Right atrium auricular region (tissue), 2 donors: ENCODE data around the gene NEU2. TPM values are rescaled to one million over a fixed set of nuclear protein-coding genes. Genes with fewer than 3 reads are reported as not detected.

Experiments
- DNase-seq: peaks from one replicate; pipeline ENCODE4 v3.0.0-alpha.2; 2019; ENCODE audit warnings: low spot score
- H3K27ac ChIP-seq, 2 donors: fragments of 200-600 bp; sonication (generic); 1 replicate in 1 of 2; 2 replicates in 1 of 2; pipeline ENCODE4 v1.5.1; 2016 to 2019
- H3K27me3 ChIP-seq, 2 donors: fragments of 200-600 bp; sonication (generic); one replicate each; pipeline versions ENCODE4 v1.5.1 to v1.6.0; 2017 to 2019
- H3K36me3 ChIP-seq: fragments of 200-600 bp; sonication (generic); one replicate; pipeline ENCODE4 v1.5.1; 2016
- H3K4me1 ChIP-seq, 2 donors: fragments of 200-600 bp; sonication (generic); one replicate each; pipeline versions ENCODE4 v1.5.1 to v1.6.0; 2017 to 2019
- H3K4me3 ChIP-seq, 2 donors: fragments of 200-600 bp; sonication (generic); 1 replicate in 1 of 2; 2 replicates in 1 of 2; pipeline ENCODE4 v1.5.1; 2017 to 2019; ENCODE audit warnings: mild to moderate bottlenecking in 1 of 2, moderate library complexity in 1 of 2
- H3K9me3 ChIP-seq, 2 donors: fragments of 200-600 bp; sonication (generic); one replicate each; pipeline ENCODE4 v1.5.1; 2019
- CTCF ChIP-seq, 2 donors: fragments of 200-600 bp; sonication (generic); IDR thresholded peaks; one replicate each; pipeline ENCODE4 v1.5.1; 2019; ENCODE audit warnings: antibody characterized with exemption in 2 of 2
- total RNA-seq, 2 donors: library from RNA; depleted of rRNA; stranded (reverse); fragments of >200 nt; gene quantifications; one replicate each; pipeline ENCODE4 v1.1.0, GENCODE V29; 2016

NEU2 gene
- total RNA-seq, 2 donors from 2014 or later = not detected

- Histone ChIP-seq H3K27ac (no peak overlapping the region), H3K27me3 (no peaks in the 10 kb centered on the region), H3K36me3 (no peaks in the 10 kb centered on the region), H3K4me1 (peaks cover 0 to 51% of the 10 kb centered on the region in 2 donors), H3K4me3 (no peak overlapping the region), H3K9me3 (no peaks in the 10 kb centered on the region)
- DNase-seq = no peak
- no peak for TF ChIP-seq CTCF (IDR thresholded peaks at IDR 0.05)
Measured at GRCh38 chr2:233081731-233082221, 49.3 kb downstream of the NEU2 start.

GRCh38 chr2:233082222-233082930 is 49.9 kb downstream of the NEU2 start:
- no peak for TF ChIP-seq CTCF (IDR thresholded peaks at IDR 0.05)
- Histone ChIP-seq H3K9me3 (no peaks in the 10 kb centered on the region), H3K27me3 (no peaks in the 10 kb centered on the region), H3K36me3 (no peaks in the 10 kb centered on the region), H3K4me3 (no peak overlapping the region), H3K4me1 (peaks cover 0 to 51% of the 10 kb centered on the region in 2 donors), H3K27ac (peak overlapping the region; percentile 68 to 78)
- no peak for DNase-seq

- peaks cover 0 to 51% of the 10 kb centered on the region in 2 donors for H3K4me1 ChIP-seq
- H3K27ac ChIP-seq = peak overlapping the region; percentile 68 to 78
- no peak overlapping the region for H3K4me3 ChIP-seq
- no peak for DNase-seq
- no peaks in the 10 kb centered on the region for H3K36me3 ChIP-seq
- H3K9me3 ChIP-seq = no peaks in the 10 kb centered on the region
- TF ChIP-seq CTCF (IDR thresholded peaks at IDR 0.05) = no peak
- no peaks in the 10 kb centered on the region for H3K27me3 ChIP-seq
Measured at GRCh38 chr2:233082931-233083755, 50.7 kb downstream of the NEU2 start.

GRCh38 chr2:233083782-233084181 is 51.3 kb downstream of the NEU2 start:
- Histone ChIP-seq H3K36me3 (no peaks in the 10 kb centered on the region), H3K9me3 (no peaks in the 10 kb centered on the region), H3K4me3 (no peak overlapping the region), H3K4me1 (peaks cover 0 to 51% of the 10 kb centered on the region in 2 donors), H3K27ac (peak overlapping the region; percentile 68 to 78), H3K27me3 (no peaks in the 10 kb centered on the region)
- no peak for DNase-seq
- TF ChIP-seq CTCF (IDR thresholded peaks at IDR 0.05) = no peak

GRCh38 chr2:233084488-233084887 is 52.0 kb downstream of the NEU2 start:
- Histone ChIP-seq H3K9me3 (no peaks in the 10 kb centered on the region), H3K36me3 (no peaks in the 10 kb centered on the region), H3K4me1 (peaks cover 0 to 47% of the 10 kb centered on the region in 2 donors), H3K27ac (peak overlapping the region; percentile 68 to 78), H3K4me3 (no peak overlapping the region), H3K27me3 (no peaks in the 10 kb centered on the region)
- DNase-seq = peak; percentile 81
- no peak for TF ChIP-seq CTCF (IDR thresholded peaks at IDR 0.05)

Other genes with a start within 250 kb of the NEU2 start
- under 1 TPM; 0.12 to 0.30 TPM for gene SNORC, start 162.4 kb upstream of the NEU2 start, total RNA-seq
- 1 to 10 TPM; 1.4 to 4.8 TPM for gene NGEF, start 19.4 kb upstream of the NEU2 start, total RNA-seq
- 1 to 10 TPM; 2.9 to 7.0 TPM for gene INPP5D, start 27.7 kb downstream of the NEU2 start, total RNA-seq
- 10 to 100 TPM; 12.8 to 16.7 TPM for gene ATG16L1, start 219.0 kb downstream of the NEU2 start, total RNA-seq